HG03575 (cell line): Measurements from ENCODE around the gene IL20RA.
A peak's percentile ranks its signal among the peaks of the same experiment; 100 is the strongest.

ENCODE experiments used
- ATAC-seq: cut with Tn5 transposase; IDR thresholded peaks from one replicate; pipeline ENCODE4 v1.9.1; 2021; ENCODE audit not compliant: unreplicated experiment, insufficient number of reproducible peaks, low FRiP score; ENCODE audit errors: extremely low read depth

The IL20RA gene

GRCh38 chr6:137049095-137049494, 4.3 kb upstream of the IL20RA start:
- ATAC-seq = no peak

GRCh38 chr6:137046871-137047412, 2.2 kb upstream of the IL20RA start:
- no peak for ATAC-seq

- ATAC-seq = no peak
Observed at GRCh38 chr6:137045222-137045789, 541 bp upstream of the IL20RA start.

- no peak for ATAC-seq
Observed at GRCh38 chr6:137043710-137044365, 927 bp downstream of the IL20RA start.

- ATAC-seq = no peak
Observed at GRCh38 chr6:137040393-137040792, 4.4 kb downstream of the IL20RA start.

- ATAC-seq = no peak
Observed at GRCh38 chr6:137039010-137039409, 5.8 kb downstream of the IL20RA start.

GRCh38 chr6:137036566-137037300, 8.0 kb downstream of the IL20RA start:
- no peak for ATAC-seq

GRCh38 chr6:137033828-137034227, 10.9 kb downstream of the IL20RA start:
- peak; percentile 89 for ATAC-seq

GRCh38 chr6:137031122-137031521, 13.6 kb downstream of the IL20RA start:
- ATAC-seq = no peak

- ATAC-seq = no peak
Observed at GRCh38 chr6:137028912-137029311, 15.9 kb downstream of the IL20RA start.

- ATAC-seq = no peak
Observed at GRCh38 chr6:137025786-137026730, 18.7 kb downstream of the IL20RA start.

GRCh38 chr6:137024237-137024990, 20.4 kb downstream of the IL20RA start:
- no peak for ATAC-seq

- ATAC-seq = no peak
Observed at GRCh38 chr6:137020776-137021175, 24.0 kb downstream of the IL20RA start.

GRCh38 chr6:137019476-137020272, 25.1 kb downstream of the IL20RA start:
- no peak for ATAC-seq

- no peak for ATAC-seq
Observed at GRCh38 chr6:137017081-137017480, 27.7 kb downstream of the IL20RA start.

GRCh38 chr6:137016356-137016755, 28.4 kb downstream of the IL20RA start:
- ATAC-seq = no peak

- ATAC-seq = no peak
Observed at GRCh38 chr6:137015943-137016342, 28.8 kb downstream of the IL20RA start.
